ENCODE data around the gene PAPPA2. TPM values are rescaled to one million over a fixed set of nuclear protein-coding genes. Genes with fewer than 3 reads are reported as not detected.

PAPPA2 gene
- total and polyA plus RNA-seq, 2 of the 4 experiments (the other 2 are of a cell fraction): 0.10 to 0.18 TPM

DNA sequence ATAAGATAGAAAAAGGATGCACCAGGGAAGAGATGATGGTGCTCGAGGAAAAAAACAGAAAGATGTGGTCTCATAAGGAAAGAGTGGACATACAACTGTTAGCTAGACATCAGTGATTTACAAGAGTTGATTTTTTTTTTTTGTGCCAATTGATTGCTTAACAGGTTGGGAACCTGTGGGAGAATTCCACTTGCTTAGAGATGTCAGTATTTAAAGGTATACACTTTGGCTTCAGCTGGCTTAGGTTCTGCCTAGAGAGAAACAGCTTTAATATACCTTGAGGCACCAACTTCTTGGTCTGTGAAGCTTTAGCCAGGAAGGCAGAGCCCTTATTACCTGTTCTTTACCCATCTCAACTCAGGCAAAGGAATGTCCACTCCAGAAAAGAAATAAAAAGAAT lies 303.8 kb downstream of the PAPPA2 start:
- H3K56ac ChIP-seq (ENCODE audit: extremely low read depth, insufficient read depth, low read length): no peak overlapping the region
- WGBS, 2 experiments (ENCODE audit: extremely low coverage in 2 of 2, insufficient read length in 1 of 2): no CpG with 5 or more reads among the region's 1 CpG
- no peaks in the 10 kb centered on the region for H3K79me1 ChIP-seq (ENCODE audit: low read depth in 1 of 2, low read length in 2 of 2)
- BruUV-seq (replicated peaks): no TSS peak
- H3K9me1 ChIP-seq (ENCODE audit: insufficient read depth, low read length): no peaks in the 10 kb centered on the region
- ChIA-PET POLR2A (ENCODE audit: unreplicated experiment) (no interaction called here), CTCF (no interaction called here)
- H2AFZ ChIP-seq (replicated peaks; ENCODE audit: low read length, poor library complexity): no peak overlapping the region
- no peak overlapping the region for H2AK5ac ChIP-seq (ENCODE audit: low read depth, low read length)
- in situ Hi-C loops (cut with MboI; ENCODE audit: low sequenced_read_pairs) (no loop called here), intact Hi-C loops (cut with micrococcal nuclease) (no loop called here), dilution Hi-C loops (cut with HindIII; ENCODE audit: low sequenced_read_pairs, unreplicated experiment) (no loop called here)
- no peak overlapping the region for H3K18ac ChIP-seq (ENCODE audit: low read depth, low read length)
- no peak overlapping the region for H3K4ac ChIP-seq (ENCODE audit: low read depth, low read length)
- no peak overlapping the region for H2AK9ac ChIP-seq (replicated peaks; ENCODE audit: low read depth, low read length, poor library complexity)
- no peak overlapping the region for H4K91ac ChIP-seq (ENCODE audit: insufficient read depth, low read depth, low read length)
- H2BK120ac ChIP-seq (ENCODE audit: low read depth, low read length): no peak overlapping the region
- no peaks in the 10 kb centered on the region for H4K20me1 ChIP-seq (ENCODE audit: insufficient read depth, low read length)
- TF ChIP-seq CTCF (conservative IDR thresholded peaks at IDR 0.05; ENCODE audit: low read depth, low read length): no peak
- TF ChIP-seq BHLHE40 (IDR thresholded peaks at IDR 0.05; ENCODE audit: low read depth, low read length): no peak
- no peak for TF ChIP-seq RAD21 (IDR thresholded peaks at IDR 0.05; ENCODE audit: low read length)
- TF ChIP-seq USF2 (IDR thresholded peaks at IDR 0.05; ENCODE audit: low read depth, low read length): no peak
- TF ChIP-seq RFX5 (IDR thresholded peaks at IDR 0.05; ENCODE audit: low read depth, low read length): no peak
- TF ChIP-seq MAZ (IDR thresholded peaks at IDR 0.05; ENCODE audit: borderline replicate concordance, low read depth, low read length): no peak
- no peak overlapping the region for H3K23ac ChIP-seq (ENCODE audit: low read depth, low read length)
- H3K14ac ChIP-seq (replicated peaks; ENCODE audit: low read depth, low read length): no peak overlapping the region
- no peaks in the 10 kb centered on the region for H3K36me3 ChIP-seq (ENCODE audit: control insufficient read depth, insufficient read depth, low read length)
- H4K8ac ChIP-seq (ENCODE audit: low read depth in 2 of 2, low read length in 2 of 2): no peak overlapping the region
- ATAC-seq (ENCODE audit: low read depth) (no peak), DNase-seq (no peak)
- H3K4me3 ChIP-seq (ENCODE audit: insufficient read depth, low read depth, low read length): no peak overlapping the region
- H4K5ac ChIP-seq (ENCODE audit: low read depth, low read length): no peak overlapping the region
- peaks cover 1% of the 10 kb centered on the region; the same call in 1 of the 2 replicates for H3K9me3 ChIP-seq (ENCODE audit: control insufficient read depth, insufficient read depth, low read length)
- H3K9ac ChIP-seq (ENCODE audit: low read depth, low read length): no peak overlapping the region
- no peak overlapping the region for H2BK20ac ChIP-seq (ENCODE audit: low read depth, low read length)
- no peak overlapping the region for H3K27ac ChIP-seq (ENCODE audit: insufficient read depth, low read length)
- no peak overlapping the region for H2BK15ac ChIP-seq (ENCODE audit: low read depth, low read length)
- no peak overlapping the region for H2BK5ac ChIP-seq (ENCODE audit: low read depth, low read length, poor library complexity, severe bottlenecking)
- H3K27me3 ChIP-seq (ENCODE audit: control insufficient read depth, insufficient read depth, low read length): no peaks in the 10 kb centered on the region
- no peak overlapping the region for H3K4me2 ChIP-seq (ENCODE audit: low read depth, low read length)
- no peaks in the 10 kb centered on the region for H3K4me1 ChIP-seq (ENCODE audit: control insufficient read depth, insufficient read depth, low read length)
